Measurements from ENCODE around the gene ATG5. TPM values are rescaled to one million over a fixed set of nuclear protein-coding genes. Genes with fewer than 3 reads are reported as not detected.

ATG5 gene
- total RNA-seq, 1 donor from 2014 or later = 53.6 TPM

DNA sequence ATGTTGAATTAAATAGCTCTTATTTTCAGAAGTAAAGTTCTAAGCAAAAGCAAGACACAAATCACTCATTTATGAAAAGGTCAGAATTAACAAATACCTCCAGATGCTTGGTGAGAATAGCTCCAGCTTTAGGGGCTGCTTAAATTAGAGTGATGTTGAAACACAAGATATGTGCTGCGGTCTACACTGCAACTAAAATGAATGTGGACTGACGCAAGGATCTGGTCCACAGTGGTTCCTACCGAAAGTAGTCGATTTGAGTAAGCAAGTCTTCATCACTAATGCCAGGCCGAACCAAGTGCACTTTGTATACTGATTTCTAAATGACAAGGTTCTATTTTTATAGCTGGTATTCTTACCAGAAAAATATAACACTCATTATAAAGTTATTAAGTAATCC, 143.1 kb downstream of the ATG5 start:
- DNase-seq (ENCODE audit: low read depth in 2 of 2) = no peak

DNA sequence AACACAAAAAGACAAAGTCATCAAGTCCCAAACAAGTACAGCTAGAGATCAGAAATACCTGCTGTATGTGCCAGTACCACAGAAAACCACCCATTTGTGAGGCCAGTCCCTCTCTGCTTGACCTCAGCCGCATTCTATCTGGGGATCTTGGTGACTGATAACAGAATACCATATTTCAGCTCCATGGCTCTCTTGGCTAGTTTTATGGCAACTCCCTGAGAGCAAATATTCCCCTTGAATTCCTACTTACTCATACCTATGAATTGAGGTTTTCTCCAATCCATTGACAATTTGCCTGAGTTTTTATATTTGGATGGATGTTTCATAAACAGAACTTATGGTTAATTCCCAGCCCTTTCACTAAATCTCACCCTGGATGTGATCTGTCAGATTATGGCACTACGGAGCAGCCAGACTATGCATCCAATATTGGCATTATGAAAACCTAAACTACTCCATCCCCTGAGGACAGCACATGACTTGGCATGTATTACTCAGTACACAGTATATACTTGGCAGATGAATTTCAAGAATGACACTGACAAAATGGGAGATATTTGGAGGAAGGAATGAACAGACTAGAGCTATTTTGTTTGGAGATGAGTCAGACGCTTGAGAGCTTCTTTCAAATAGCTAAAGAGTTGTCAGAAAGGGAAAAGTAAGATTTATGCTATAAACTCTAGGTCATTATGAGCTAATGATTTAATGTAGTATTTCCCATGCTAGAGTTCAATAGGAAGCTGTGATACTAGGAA, 143.7 kb downstream of the ATG5 start:
- peak in 1 of 2 donors; percentile 34 for DNase-seq (ENCODE audit: low read depth in 2 of 2)

DNA sequence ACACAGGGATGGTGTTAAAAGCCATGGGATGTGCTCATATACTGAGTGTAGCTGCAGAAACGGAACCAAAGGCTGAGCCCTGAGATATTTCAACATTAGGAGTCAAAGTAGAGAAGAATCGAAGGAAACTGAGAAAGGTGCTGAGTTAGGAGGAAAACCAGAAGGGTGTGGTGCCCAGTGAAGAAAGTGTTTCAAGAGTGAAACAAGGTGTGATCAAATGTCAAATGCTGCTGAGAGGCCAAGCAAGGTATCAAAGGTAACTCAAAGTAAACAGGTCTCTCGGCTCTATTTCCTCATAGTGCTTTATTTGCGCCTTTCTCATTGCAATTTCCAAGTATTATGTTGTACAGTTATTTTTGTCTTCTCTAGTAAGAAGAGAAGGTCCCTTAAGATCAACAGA, 145.4 kb downstream of the ATG5 start:
- no peak for DNase-seq (ENCODE audit: low read depth in 2 of 2)

DNA sequence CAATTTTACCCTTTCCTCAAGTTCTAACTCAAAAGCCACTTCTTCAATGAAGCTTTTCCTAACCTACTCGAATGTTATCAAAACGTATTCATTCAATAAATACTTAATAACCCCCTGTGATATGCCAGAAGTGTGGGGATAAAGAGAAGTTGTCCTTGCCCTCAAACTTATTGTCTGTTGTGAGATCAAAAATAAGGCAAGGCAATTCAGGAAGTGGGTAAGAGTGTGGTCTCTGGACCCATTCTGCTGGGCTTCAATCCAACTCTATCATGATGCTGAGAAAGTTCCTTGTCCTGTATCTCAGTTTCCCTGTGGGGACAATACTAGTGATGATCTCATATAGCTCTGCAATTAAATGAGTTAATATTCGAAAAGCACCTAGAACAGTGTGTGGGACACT, 146.7 kb downstream of the ATG5 start:
- DNase-seq (ENCODE audit: low read depth in 2 of 2) = no peak

DNA sequence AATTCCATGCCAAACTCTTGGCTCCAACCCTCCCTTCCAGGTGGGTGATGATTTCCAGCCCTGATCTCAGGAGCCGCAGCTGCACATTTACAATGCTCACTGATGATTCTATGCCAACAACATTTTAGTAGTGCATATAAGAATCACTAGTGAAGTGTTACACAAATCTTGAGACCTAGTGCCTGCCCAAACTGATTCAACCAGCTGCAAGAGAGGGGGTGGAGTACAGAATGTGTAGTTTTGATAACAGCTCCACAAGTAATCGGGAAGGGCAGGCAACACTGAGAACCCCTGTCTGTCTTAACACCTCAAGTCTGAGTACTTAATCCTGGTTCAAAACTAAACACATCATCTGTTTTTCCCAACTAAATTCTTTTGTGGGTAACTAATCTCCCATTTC, 147.8 kb downstream of the ATG5 start:
- no peak for DNase-seq (ENCODE audit: low read depth in 2 of 2)

DNA sequence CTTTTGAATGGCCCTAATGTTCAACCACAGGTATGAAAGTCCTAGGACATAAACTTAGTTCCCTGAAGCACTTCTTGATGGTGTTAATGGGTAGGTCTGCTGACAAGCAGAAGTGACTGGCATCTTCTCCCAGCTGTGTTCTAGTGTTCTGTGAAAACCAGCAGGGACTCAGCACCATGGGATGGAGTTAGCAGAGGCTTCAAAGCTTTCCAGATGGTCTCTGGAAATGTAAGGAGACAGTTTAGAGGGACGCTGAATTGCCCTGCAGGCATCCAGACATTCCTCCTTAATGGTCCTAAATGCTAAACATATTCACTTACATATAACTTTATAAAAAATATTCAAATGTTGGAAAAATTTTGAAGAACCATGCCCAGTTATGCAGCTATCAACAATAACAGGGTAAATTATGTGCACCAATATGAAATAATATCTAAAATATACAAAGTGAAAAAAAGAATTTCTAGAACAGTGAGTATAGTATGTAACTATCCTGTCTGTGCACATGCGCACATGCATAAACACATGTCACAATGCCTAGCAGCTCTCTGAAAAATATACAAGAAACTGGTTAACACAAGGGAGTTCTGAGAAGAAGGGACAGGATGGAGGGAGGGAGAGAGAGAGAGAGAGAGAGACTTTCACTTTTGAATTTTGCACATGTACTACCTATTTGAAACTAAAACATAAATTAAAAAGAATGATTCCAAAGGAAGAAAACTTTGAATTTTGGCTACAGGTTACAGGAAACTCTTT, 152.3 kb downstream of the ATG5 start:
- DNase-seq (ENCODE audit: low read depth in 2 of 2) = no peak

DNA sequence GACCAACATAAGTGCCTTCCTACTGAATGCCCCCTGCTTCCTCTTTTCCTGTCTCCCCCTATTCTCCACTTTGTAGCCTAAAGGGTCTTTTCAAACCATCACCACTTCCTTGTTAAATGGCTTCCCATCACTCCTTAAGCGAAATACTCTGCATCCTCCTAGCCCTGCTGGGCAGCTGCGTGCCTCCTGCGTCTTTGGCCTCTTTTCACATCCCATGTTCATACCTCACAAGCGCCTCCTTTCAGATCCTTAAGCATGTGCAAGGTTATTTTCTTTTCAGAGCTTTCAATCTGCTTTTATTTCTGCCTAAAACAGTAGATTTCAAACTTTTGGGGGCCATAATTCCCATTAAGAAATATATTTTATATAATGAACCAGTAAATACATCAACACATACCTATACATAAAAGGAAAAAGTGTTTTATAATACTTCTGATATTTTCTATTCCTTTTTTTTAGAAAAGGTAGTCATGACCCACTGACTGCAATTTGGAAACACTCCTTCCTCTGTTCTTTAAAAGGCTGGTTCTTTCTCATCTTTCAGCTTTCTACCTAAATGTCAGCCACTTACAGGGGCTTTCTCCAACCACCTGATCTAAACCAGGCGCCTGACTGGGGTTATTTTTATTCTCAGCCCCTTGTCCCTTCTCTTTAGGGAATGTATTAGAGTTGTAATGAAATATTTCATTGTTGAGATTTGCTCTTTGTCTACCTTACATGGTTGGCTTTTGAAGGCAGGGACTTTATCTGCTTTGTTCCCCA, 155.3 kb downstream of the ATG5 start:
- DNase-seq (ENCODE audit: low read depth in 2 of 2) = no peak

DNA sequence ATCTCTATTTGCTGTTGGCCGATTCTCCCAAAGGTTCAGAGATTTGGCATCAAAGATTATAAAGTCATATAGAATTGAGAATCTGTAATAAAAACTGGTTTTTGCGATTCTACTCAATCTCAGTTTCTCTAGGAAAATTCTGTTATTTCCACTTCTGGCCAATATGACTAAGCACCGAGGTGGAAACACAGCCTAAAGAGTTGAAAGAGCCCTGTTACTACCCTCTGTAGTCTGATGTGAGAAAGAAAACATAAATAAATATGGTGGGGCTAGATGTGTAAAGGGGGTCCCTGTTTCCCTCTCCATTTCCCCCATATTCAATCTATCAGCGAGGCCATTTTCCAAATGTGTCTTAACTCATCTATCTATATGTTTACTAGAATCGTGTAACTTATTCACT, 156.0 kb downstream of the ATG5 start:
- DNase-seq (ENCODE audit: low read depth in 2 of 2) = no peak

DNA sequence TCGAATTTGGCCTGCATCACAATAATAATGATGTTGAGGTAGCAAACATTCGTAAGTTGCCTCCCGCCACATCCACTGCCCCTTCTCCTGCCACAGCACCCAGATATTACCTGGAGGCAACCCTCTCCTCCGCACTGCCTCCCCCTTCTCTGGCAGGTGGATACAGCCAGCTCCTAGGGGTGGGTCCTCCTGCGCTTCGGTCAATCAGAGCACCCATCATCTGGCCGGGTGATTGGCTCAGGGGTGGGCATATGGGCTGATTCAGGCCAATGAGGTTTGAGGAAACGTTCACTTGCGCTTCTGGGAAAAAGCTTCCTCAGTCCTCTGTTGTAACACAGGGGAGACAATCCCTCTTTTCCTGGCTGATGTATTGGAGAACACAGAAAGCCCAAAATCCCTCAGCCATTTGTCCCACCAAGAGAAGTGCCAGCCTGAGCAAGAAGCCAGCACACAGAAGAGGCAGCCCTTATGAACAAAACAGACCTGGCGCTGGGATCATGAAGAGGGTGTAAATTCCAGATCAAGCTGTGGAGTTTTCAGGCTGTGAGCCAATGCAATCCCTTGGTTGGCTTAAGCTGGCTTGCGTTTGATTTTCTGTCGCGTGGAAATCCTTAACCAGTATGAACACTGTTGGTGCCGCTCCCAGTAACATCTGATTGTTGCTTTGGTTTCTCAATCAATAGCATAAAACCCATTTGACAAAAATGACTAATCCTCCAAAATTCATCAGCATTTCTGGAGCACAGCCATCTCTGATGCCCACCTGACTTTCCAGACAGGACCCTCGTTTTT, 157.3 kb downstream of the ATG5 start:
- no peak for DNase-seq (ENCODE audit: low read depth in 2 of 2)

DNA sequence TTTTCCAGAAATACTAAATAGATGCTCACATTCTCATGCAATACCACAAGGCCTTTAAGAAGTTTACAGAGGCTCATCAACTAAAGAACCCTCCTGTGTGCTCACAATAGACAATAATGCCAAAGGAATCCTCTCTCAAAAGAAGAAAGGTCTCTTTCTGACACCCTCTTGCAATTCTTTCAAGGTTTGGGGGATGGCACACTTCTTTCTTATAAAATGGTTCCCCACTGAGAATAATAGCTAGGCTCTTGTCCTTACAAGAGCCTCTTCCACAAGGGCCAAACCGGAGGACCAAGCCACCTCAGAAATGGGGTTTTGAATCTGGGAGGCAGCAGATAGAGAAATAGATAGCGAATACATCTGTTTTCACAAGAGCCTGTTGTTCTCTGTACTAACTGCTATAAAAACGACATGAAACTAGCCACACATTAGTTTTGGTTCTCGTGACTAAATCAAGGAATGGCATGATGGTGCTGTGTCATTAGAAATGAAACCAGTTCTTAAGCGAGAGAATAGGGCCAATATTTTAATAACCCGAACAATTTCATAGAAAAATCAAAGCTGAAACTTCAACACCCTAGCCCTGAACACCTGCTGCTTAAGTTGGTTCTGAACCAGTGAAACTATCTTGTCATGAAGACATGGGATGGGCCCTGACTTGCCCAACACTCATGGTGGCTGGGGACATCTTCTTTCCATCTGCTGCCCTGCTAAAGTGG, 158.3 kb downstream of the ATG5 start:
- DNase-seq (ENCODE audit: low read depth in 2 of 2) = no peak

DNA sequence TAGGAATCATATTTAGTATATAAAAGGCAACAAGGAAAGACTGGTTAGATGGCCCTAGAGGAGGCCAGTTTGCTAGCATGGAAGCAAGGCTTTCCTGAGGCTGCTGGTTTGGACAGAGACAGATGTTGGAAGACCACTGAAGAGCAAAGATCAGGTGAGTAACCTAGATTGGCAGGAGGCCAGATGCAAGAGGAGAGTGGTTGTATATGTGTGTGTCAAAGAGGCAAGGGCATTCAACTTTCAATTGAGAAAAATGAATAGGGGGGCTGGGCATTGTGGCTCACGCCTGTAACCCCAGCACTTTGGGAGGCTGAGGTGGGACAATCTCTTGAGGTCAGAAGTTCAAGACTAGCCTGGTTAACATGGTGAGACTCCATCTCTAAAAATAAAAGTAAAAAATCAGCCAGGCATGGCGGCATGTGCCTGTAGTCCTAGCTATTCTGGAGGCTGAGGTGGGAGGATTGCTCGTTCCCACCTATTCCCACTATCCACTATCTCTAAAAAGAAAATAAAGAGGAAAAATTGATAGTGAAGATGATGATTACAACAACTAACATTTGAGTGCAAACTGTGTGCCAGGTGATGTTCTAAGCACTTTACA, 159.6 kb downstream of the ATG5 start:
- peak in 1 of 2 donors; percentile 25 for DNase-seq (ENCODE audit: low read depth in 2 of 2)

DNA sequence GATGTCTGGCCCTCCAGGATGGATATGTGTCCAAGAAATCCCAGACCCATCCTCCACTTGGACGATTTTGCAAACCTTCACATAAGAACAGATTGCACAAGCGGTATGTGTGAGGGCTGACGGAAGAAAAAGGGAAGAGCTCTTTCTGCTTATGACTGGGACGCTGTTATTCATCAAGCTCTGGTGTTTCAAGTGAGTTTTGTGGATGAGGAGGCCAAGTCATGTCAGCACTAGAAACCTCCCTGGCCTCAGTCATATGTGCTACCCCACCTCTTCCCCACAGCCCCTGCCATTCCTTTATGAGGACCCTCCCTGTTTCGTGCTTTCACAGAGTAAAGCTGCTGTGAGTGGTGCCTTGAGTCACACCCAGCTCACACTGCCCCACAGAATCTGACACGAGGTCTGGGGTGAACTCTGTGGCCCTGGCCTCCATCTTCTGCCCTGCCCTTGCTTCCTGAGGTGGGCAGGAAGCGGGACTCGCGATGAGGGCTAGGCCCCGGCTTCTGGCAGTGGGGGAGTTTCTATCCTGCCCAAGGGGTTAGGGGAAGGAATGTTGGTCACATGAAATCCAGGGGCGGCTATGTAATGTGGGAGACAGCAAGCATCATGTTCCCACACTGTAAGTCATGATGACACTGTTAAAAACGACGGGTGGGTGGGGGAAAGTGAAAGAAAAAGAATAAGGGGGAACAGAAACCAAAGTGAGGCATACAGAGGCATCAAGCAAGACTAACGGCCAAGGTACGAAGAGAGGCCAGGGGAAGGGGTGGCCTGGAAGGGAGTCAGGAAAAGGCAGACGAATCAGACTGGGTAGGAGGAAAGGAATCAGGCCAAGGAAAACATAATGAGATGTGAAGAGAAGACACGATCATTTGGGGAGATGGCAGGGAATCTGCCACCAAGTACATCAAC, 161.3 kb downstream of the ATG5 start:
- DNase-seq (ENCODE audit: low read depth in 2 of 2) = peak in 1 of 2 donors; percentile 4

DNA sequence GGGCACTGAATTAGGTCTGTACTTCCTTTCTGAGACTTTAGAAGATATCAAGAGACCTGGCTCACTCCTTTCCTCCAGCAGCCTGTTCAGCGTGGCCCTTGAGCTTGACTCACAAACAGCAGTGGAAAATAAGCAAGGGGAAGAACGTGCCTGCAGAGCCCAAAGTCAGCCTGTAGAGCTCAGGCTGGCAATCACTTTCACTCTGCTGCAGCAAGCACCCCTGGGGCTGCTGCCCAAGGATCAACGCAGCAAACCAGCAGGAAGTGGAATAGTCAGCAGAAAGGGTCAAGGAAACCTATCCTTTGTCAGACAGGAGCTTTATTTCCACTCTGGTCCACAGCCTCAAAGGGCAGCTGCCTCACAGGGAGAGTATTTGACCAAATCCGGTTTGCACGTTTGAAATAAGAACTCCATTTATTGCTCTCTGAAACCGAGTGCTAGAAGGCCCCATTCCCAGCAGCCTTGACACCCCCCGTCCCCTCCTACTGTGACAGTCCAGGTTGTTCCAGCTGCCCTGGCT, 162.1 kb downstream of the ATG5 start:
- DNase-seq (ENCODE audit: low read depth in 2 of 2) = peak in 1 of 2 donors; percentile 38

DNA sequence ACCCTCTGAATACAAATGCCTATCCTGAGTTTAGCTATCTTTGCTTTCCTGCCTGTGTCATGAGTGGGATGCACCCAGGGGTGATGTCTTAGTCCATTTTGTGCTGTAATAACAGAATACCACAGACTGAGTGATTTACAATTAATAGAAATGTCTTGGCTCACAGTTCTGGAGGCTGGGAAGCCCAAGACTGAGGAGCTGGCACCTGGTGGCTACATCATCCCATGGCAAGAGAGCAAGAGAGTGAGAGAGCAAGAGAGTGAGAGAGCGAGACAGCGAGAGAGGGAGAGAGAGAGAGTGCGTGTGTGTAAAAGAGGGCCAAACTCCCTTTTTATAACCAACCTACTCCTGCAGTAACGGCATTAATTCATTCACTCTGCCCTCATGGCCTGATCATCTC, 162.6 kb downstream of the ATG5 start:
- DNase-seq (ENCODE audit: low read depth in 2 of 2) = no peak

DNA sequence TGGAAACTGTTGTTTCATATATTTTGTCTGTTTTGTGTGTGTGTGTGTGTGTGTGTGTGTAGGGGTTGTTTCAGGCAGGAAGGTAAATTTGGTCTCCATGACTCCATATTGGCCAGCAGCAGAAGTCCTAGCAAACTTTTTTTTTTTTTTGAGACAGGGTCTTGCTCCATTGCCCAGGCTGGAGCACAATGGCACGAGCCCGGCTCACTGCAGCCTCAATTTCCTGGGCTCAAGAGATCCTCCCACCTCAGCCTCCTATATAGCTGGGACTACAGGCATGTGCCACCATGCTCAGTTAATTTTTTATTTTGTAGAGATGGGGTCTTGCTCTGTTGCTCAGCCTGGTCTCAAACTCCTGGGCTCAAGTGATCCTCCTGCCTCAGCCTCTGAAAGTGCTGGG, 163.7 kb downstream of the ATG5 start:
- no peak for DNase-seq (ENCODE audit: low read depth in 2 of 2)

DNA sequence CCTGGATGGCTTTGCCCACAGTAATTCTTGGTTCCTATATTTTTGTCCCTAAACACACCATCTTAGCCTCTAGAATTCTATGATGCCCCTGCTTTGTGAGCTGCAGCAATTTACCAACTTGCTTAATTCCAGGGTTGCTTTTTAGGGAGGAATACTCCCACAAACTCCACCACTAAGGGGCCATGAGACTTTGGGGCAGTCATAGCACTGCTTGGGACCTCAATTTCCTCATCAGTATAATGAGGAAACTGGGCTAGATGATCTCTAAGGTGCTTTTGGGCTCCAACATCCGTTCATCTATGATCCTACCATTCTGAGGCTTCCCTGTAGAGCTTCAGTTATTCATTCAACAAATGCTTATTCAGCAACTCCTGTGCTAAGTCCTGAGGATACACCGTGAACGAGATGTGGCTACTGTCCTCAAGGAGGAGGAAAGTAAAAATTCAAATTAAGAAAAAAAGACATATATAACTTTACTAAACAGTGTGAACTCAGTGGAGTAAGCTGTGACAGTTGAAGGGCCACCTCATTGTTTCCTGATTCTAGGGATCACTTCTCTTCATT, 164.2 kb downstream of the ATG5 start:
- DNase-seq (ENCODE audit: low read depth in 2 of 2) = no peak

DNA sequence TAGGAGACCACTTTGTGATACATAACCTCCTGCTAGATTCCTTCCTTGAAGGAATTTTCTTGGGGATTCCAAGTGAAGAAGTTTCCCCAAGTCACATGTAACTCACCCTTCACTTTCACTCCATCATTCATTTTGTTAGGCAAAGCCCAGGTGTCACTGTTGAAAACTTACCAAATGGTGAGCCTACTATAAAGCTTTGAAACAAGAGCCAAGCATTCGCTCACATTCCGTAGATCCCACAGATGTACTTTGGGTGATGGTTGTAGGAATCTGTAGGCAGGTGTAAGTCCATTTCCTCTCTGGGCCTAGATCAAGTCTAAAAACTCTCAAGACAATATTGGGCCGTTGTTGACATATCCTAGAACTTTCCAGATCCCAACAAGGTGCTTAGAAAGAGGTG, 165.4 kb downstream of the ATG5 start:
- DNase-seq (ENCODE audit: low read depth in 2 of 2) = no peak

DNA sequence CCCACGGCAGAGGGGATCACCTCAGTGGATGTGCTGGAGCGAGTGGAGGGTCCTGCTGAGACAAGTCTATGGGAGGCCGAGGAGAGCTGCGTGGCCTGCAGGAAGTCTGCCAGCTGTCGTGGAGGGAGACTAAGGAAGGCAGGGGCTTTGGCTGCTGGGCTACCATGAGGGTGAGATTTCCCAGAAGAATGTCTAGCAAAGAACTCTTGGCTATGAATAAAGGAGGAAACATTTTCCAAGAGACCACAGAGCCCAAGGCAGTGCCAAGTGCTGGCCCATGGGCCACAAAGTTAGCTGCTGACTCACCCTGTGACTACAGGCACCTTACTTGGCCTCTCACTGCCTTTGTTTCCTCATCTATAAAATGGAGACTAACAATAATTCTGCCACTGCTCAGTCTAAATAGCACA, 166.0 kb downstream of the ATG5 start:
- peak in 1 of 2 donors; percentile 22 for DNase-seq (ENCODE audit: low read depth in 2 of 2)

DNA sequence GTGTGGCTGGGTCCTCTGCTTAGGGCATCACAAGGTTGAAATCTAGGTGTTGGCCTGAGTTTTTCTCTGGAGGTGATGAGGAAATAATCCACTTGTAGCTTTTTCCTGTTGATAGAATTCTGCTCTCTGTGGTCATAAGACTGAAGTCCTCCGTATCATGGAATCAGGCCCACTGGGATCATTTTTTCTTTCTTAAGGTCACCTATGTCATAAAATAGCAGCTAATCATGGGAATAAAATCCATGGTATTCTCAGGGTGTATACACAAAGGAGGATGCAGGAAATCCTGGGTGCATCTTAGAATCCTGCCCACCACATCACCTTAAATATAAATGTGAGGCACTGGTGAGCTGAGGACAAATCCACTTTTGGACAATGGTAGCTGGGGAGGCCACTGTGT, 166.7 kb downstream of the ATG5 start:
- no peak for DNase-seq (ENCODE audit: low read depth in 2 of 2)
